NCI-H1436 treated with DMSO at 0.1 percent for 48 hours (cell line): Measurements from ENCODE around the gene TOMM22.

Experiments
- DNase-seq: peaks from one replicate; lab custom pipeline; 2025; lab: John Stamatoyannopoulos, UW

Gene TOMM22

DNA sequence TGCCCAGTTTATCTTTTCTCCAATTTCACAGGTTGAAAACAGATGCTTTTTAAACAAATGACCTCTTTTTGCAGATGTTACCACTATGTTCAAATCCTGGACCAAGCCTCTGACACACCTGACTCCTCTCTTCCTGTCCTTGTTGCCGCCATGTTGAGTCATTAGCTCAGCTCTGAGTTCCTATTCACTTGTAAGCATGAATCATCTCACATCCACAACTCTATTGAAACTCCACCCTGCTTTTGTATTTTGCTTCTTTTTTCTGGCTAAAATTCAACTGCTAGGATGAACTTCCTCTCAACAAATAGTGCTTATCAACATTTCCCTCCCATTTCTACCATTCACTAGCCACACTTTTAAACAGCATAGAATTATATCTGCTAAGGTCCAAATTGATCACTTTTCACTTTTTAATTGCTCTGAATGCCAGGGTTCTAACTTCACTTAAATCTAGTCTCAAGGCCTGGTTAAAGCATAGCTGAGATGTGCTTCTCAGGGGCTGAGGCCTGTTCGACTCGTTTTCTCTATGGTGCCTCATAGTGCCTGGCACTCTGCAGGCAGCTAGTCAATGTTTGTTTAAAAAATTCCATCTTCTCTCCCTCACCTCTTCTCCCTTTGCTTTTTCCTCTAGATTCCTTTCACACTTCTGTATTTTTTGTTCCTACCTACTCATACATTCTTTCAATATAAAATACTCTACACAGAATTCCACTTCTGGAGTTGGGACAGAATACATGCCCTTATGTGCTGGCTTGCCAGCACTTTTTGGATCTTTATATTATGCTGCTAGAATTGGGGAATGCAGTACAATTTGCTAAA, 15.1 kb downstream of the TOMM22 start:
- DNase-seq, result no peak

DNA sequence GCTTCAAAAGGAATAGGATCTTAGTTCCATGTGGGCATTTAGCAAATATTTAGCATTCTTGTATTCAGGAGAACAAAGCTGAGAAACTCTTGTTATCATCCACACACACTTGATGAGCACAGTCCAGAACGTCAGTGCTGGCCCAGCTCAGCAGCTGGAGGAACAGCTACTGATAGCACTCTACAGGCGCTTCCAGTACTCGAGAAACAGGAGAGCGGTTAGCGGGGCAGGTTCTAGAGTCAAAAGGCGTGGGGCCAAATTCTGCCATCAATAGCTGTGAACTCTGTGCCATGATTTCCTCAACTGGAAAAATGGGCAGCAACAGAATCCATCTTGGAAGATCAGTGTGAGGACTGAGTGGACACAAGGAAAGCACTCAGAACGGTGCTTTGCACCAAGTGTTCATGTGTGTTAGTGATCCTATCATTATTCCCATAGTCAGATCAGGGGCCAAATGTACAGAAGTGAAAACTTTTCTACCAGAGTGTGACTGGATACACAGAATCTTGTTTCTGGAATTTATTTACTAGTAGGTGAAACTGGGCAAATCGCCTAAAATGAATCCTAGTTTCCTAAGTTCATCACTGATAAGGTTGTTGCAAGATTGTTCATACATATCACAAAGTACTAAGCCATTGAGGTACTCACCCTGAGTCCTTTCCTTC, 15.8 kb downstream of the TOMM22 start:
- no peak for DNase-seq

DNA sequence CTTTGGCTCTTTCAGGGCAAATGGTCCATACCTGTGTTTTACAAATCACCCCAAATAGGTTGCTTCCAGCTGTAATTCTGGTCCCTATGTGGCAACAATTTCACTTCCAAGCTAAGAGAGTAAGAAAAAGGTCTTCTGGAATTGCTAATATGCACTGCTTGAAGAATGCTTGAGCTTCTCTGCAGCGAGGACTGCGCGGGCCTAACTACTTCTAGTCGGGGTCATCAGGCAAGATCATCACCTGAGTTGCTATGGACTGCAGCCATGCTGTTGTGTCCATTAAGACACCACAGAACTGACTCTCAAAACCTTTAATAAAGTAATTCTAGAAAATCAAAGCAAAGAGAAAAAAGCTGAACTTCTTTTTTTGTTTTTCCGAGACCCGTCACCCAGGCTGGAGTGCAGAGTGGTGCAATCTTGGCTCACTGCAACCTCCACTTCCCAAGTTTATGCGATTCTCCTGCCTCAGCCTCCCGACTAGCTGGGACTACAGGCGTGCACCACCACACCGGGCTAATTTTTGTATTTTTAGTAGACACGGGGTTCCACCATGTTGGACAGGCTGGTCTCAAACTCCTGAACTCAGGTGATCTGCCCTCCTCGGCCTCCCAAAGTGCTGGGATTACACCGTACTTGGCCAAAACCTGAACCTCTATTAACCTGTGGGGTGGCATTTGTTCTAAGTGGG, 16.8 kb downstream of the TOMM22 start:
- DNase-seq, result no peak

DNA sequence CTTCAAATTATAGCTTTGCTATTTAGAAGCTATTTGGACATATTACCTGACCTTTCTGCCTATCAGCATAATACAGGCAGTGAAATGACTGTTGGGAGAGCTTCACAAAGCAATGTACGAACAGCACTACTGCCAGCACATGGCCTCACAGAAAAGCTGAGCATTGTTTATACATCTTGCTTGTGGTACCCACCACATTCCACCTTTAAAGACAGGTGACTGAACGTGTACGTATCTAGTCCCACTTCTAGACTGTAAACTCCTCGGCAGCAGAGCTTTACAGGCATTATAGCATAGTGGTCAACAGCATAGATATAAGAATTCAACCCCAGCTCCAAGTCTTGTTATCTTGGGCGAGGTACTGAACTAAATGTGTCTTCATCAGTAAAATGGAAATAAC, 17.4 kb downstream of the TOMM22 start:
- DNase-seq, result no peak

DNA sequence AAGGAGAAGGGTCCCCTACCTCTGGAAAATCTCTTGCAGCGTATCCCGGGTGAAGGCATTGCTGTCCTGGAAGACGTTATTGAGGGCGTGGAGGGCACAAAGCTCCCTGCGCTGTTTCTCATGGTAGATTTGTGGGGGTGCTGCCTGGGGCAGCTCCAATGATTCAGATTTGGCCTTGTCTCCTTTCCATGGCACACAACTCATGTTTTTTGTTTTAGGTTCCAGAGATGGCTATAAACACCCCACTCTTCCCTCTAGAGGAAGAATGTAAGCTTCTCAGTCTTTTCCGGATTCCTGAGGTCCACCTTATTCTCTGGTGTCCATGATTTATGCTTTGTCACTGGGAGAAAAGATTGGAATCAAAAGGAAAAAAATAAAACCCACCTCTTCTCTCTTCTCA, 18.0 kb downstream of the TOMM22 start:
- DNase-seq, result no peak

DNA sequence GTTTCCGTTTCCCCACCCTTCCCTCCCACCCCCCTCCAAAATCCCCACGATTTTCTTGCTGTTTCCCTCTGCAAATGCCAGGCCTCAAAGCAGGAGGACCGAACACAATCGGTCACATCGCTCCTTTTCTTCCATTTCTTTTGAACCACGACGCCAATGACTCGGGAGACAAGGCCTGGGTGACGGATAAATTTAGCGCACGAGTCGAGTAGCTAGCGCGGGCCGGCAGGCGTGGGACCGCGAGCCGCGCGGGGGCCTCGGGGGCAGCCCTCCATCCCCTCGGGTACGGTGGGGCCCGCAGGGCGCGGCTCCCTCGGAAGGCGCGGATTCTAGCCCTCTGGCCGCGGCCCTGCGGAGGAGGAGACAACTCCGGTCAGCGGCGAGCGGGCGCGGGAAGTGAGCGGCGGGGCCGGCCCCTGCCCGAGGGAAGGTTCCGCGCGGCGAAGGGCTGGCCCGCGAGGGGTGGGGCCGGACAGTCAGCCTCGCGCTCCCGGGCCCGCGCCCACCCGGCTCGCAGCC, 18.6 kb downstream of the TOMM22 start:
- DNase-seq, result no peak

DNA sequence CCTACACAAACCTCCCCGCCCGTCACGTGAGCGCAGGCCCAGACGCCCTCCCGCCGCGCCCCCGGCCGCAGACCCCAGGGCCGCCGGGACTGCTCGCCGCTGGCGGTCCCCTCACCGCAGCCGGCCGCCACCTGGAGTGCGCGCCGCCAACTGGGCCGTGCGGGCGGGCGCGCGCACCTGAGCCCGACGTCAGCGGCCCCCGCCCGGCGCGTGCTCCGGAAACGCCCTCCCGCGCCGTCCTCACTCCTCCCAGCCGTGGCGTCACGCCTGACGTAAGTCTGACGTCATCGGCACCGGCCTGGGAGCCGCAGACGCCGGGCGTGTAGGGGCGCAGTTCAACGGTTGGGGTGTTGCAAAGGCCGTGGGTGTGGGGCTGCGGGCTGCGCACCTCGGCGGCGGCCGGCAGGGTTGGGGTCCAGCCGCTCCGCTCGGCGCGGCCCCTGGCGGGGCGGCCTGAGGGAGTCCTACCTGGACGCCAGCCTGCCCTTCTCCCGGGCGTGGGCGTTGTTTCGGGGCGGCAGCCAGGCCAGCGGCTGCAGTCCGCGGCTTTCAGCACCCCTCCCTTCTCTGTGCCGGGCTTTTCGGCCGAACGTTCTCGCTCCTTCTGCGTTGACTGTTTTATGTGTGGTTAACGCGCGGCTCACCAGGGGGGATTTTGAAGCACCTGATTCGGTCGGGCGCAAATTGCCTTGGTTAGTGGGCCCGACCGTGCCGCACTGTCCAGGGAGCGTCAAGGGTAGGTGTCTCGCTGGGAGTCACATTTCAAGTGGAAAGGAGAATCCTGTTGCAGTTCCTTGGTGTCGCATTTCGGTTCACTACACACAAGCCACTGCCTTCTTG, 19.3 kb downstream of the TOMM22 start, which contains the start of gene JOSD1:
Gene JOSD1 (minus strand): TSS at position 155 of the 840 bp plus-strand sequence. CDS start 956 bp downstream, outside the sequence.
- DNase-seq, result peak; percentile 39

DNA sequence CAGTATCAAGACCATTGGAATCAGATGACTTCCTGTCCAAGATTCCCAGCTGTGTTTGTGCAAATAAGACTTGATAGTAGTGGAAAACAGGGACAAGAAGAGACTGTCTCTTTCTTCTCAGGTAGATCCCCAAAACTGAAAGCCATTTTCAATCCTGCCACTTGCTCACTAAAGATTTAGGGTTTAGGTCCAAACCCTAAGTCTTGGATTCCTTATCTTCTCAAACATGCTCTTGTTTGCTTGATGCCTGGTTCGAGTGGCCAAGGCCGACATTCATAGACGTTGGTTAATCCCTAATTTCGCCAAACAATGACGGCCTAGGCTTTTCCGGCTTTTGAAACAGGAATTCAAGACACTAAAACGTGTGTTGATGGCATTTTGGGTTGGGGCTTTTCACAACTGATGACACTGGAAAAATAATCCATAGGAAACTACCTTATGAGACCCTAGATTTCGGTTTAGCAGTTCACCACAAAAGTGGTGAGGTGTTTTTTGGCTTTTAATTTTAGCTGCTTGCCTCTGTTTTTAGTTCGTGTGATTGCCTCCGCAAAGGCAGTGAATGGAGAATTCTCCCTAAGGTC, 23.0 kb downstream of the TOMM22 start:
- no peak for DNase-seq

DNA sequence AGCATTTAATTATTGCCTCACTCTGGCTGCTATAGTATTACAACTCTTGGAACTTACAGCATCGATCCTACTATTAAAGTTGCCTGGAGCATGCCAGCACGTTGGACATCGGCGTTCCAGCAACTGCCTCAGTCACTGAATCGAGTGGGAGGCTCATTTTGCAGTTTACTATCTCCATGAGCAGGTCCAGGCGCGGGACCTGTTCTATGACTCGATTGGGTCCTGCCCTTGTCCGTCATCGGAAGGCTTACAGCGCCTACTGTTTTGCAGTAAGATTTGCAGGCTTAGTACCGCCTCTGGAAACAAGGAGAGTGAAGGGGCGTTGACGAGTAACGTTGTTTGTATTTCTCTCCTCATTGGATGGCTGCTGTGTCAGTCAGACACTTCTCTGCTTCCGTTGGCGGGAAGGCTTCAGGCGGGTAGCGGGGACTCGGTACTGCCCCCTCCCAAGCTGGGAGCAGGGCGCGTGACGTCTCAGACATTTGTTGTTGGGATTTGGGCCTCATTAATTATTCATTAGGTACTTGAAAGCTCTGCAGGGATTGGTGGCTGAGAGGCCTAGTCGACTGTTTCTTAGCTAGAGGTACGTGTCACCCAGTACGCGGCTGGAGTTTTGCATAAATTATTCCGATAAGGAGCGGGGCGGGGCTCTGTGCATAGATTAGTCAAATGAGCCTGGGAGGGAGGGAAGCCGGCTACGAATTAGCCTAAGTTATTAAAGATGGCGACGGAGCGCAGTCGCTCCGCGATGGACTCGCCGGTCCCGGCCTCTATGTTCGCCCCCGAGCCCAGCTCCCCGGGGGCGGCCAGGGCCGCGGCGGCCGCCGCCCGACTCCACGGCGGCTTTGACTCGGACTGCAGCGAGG, 23.7 kb downstream of the TOMM22 start, which contains the start of gene GTPBP1:
Gene GTPBP1 (plus strand): TSS at position 710 of the 866 bp plus-strand sequence. CDS start 12 bp downstream, at position 722.
- DNase-seq, result peak; percentile 100

DNA sequence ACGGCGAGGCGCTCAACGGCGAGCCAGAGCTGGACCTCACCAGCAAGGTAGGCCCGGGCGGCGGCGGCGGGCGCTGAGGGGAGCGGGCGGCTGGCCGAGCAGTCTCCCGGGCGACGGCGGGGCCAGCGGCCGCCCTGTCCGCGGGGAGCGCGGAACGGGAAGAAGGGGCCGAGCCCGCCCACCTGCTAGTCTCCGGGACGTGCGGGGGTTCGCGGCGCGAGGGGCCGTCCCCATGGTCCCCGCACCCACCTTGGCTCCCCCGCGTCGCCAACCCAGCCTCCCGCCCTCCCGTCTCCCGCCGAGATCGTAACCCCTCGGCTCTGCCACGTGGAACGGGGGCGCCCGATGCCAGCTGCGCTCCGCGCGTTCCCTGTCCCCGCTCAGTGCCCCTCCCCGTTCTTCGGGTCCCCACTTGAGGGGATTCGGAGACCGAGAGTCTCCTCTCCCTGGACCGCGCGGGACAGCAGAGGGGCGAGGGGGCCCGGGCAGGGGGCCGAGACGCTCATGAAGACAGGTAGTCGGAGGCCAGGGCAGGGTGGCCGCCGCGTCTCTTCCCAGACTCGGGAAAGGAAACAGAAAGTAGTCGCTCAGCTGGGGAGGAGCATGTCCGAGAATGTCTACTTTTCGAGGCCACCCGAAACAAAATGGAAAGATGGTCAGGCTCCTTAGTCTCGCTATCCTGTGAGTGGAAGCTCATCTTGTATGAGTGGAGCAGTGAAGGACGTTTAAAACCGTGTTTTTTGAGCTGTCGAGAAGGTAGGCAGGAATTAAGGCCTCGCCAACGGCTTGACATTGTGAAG, 24.5 kb downstream of the TOMM22 start:
- no peak for DNase-seq

DNA sequence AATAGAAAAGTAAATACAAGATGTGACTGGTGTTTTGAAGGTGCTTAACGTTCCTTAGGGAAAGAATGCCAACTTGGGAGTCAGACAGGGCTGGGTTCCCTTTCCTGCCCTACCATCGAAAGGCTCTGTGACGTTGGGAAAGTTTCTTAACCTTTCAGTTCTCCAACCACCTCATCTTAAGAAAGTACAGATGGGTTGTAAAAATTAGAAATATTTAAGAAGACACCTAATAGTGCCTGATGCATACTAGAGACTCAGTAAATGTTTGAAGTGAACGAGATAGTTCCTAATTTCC, 25.1 kb downstream of the TOMM22 start:
- DNase-seq, result no peak

DNA sequence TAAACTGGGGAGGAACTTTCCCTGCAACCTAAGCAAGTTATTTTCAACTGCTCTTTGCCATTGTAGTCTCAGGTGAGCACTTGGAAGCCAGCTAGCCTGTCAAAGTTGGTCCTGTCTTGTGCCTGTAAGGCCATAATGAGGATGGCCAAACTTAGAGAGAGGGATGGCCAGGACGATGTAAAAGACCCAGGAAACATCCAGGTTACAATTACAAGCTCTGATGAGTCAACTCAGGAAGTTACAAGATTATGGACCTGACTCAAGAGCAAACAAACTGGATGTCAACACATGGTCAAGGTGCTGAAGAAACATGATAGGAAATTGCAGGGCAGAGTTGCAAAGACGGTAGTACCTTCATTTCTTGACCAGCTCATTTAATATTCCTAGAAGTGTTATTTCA, 25.6 kb downstream of the TOMM22 start:
- no peak for DNase-seq

DNA sequence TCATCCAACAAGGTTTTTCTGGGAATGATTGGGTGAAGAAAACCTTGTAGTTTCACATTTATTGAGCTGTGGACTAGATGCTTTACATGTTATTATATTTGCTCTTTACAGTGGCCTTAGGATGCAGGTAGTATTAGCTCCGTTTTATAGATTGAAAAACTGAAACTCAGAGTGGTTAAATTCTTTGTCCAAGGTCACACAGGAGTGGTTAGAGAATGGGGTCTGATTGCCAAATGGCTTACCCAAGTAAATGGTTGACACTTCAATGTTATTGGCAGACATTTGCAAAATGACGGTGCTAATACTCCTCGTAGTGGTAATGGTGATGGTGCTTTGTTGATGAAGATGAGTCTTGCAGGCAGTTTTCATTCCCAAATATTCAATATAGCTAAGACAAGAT, 26.2 kb downstream of the TOMM22 start:
- DNase-seq, result no peak

DNA sequence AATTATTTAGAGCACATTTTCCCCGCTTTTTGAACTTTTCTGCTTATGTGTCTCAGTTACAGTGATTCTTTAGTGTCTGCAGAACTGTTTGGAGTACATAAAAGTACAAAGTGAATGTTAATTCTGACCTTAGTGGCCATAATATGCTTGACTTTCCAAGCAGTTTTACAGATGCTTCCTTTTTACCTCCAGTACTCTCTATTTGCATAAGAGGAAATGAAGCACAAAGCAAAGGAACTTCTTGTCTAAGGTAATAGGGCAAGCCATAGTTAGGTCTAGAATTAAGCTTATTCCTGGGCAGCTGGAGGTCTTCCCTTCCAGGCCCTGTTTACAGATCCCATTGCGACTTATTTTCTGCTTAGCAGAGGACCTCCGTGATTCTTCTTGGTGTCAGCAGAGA, 27.5 kb downstream of the TOMM22 start:
- DNase-seq, result no peak

DNA sequence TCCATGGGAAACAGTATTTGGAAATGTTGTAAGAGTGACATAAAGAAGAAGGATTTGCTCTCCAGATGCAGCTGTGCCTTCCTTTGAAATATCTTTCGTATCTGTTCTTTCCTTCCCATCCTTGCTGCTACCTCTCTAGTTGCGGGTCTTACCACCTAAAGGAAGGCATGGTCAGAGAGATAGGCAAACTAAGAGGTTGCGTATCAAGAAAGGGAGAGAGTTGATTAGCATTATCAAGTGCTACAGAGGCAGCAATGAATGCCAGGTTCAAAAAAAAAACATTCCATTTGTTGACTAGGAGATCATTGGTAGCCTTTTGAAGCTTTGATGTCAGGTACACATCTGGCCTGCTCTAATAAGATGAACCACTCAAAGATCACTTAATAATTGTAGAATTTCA, 28.6 kb downstream of the TOMM22 start:
- DNase-seq, result no peak

DNA sequence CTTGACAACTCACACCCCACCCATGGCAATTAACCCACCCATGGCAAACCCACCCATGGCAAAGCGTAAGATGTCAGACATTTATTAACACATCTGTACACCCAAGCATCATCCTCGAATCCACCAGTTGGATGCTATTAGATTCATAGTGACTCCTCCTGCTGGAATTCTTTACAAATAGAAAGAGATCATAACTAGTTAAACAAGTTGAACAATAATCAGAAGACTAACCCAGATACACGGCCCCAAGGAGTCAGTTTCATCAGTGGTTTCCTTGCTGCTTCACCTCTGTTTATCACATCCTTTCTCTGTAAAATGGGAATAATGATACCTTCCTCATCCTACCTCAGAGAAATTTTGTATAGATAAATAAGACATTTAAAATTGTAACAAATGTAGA, 29.1 kb downstream of the TOMM22 start:
- DNase-seq, result no peak

DNA sequence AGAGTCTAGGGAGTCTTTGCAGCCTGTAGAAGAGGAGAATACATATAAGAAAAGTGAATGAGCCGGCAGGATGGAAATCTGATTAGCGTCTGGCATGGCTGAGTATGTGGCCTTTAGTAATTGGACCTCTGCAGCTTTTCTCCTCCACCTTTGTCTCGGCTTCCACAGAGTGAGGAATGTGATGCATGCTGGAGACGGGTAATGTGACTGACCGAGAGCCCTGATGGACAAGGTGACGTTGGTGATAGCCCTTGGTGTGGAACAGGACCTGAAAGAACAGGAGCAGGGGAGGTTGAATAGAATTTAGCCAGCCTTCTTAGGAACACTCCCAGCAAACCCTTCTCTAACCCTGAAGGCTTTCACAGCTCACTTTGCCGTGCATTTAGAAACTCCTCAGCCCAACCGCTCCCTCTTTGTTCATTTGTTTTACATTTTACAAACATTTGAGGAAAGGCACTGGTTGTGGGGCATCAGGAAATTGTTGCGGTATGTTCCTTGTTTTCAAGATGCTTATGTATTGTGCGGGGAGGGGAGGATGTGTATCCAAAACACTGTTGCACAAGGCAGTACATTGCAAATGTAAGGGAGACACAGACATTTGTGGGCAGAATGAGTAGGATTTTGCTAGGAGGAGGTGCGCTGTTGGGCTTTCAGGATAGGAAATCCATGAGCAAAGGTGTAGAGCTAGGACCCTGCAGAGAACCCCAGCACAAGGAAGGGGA, 30.9 kb downstream of the TOMM22 start:
- no peak for DNase-seq

DNA sequence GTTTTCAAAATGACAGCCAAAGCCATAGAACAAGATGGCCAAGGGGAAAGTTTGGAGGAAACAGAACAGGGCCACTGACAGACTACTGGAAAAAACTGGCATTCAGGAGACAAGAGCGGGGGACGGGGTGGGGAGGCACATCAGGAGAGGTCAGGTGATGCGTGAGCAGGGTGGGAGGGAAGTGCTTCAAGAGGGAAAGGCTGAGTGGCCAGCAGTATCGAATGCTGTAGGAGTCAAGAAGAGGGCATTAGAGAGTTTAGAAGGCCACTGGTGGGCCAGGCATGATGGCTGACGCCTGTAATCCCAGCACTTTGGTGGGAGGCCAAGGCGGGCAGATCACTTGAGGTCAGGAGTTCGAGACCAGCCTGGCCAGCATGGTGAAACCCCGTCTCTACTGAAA, 32.2 kb downstream of the TOMM22 start:
- DNase-seq, result no peak

DNA sequence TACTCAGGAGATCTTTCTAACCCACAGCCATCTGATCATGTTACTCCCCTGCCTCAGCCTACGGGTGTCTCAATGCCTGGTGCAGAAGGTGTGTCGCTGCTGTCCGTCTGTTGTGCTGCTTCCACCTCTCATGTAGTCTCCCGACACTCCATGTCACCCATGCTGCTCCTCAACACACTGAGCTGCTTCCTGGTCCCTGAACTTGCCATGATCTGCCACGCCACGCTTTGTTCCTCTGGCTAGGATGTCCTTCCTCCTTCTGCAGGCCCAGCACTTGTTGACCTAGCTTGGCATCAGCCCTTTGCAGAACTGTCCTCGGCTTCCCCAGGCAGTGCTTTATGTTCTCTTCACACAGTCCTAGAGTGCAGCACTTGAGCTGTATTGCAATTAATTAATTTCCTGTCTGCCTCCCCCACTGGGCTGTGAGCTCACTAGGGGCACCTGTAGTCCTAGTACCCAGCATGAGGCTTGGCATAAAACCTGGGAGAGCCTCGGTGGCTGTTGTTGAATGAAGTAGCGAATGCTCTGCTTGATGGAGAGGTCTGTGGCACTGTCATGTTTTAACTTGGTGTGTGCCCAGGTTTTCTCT, 33.5 kb downstream of the TOMM22 start:
- no peak for DNase-seq
